AG09319 (cell line): Measurements from ENCODE around the gene NDUFV1.

ENCODE experiments used
- DNase-seq: peaks from one replicate; pipeline ENCODE4 v3.0.0-alpha.2; 2010; ENCODE audit warnings: low read depth; ENCODE audit errors: extremely low read depth
- TF ChIP-seq, protein P1 (sequence below): IDR thresholded peaks from 2 replicates; pipeline ENCODE4 v1.5.1; 2011; ENCODE audit warnings: low read depth, mild to moderate bottlenecking, inconsistent platforms, low read length, moderate library complexity

Gene NDUFV1

DNA sequence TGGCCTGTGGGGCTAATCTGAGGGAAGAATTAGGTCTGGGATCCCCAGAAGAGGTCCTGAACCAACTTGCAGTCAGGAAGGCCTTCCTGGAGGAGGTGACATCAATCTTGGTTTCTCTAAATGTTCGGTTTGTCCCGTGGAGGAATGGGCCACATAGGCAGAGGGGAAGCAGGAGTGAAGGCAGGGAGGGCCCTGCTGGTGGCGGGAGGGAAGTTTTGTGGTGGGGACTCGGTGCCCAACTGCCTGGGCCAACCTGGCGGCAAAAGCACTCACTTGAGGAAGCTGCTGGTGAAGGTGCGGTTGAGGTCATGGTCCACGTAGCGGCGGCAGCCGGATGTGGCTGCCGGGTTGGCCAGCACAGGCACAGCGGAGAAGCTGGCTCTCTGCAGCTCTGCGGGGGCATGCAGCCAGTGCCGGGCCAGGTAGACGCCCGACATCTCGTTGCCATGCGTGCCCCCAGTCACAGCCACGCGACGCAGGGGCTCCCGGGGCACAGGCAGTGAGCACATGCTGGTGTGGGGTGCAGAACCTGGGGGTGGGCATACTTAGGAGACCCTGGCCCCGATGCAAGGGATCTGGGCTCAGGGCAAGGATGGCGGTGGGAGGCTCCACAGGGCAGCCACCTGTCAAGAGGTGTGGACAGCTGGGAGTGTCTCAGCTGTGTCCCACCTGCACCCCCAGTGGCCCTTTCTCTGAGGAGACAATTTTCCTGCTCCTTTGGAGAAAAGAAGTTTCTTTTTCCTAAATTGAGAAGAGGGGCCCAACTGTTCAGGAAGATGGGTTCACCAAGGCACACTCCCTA lies 40.0 kb downstream of the NDUFV1 start:
- no peak for DNase-seq
- TF ChIP-seq, protein P1, sequence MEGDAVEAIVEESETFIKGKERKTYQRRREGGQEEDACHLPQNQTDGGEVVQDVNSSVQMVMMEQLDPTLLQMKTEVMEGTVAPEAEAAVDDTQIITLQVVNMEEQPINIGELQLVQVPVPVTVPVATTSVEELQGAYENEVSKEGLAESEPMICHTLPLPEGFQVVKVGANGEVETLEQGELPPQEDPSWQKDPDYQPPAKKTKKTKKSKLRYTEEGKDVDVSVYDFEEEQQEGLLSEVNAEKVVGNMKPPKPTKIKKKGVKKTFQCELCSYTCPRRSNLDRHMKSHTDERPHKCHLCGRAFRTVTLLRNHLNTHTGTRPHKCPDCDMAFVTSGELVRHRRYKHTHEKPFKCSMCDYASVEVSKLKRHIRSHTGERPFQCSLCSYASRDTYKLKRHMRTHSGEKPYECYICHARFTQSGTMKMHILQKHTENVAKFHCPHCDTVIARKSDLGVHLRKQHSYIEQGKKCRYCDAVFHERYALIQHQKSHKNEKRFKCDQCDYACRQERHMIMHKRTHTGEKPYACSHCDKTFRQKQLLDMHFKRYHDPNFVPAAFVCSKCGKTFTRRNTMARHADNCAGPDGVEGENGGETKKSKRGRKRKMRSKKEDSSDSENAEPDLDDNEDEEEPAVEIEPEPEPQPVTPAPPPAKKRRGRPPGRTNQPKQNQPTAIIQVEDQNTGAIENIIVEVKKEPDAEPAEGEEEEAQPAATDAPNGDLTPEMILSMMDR: no peak

DNA sequence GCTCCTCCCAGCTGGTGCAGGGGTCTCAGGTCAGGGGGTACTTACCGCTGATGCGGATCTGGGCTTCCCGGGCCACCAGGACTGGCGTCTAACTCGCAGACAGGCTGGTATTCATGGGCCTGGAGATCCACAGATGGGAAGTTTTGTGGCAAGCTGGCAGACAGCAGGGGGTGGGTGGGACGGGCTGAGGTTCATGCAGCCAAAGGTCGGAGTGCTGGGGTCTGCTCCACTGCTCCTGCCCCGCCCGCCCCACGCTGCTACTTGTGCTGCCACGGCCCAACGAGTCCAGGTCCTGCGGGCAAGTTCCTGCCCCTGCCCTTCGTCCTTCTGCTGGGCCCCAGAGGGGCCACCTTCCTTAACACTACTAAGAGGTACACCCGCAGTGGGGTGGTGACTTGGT lies 40.7 kb downstream of the NDUFV1 start:
- DNase-seq: no peak

DNA sequence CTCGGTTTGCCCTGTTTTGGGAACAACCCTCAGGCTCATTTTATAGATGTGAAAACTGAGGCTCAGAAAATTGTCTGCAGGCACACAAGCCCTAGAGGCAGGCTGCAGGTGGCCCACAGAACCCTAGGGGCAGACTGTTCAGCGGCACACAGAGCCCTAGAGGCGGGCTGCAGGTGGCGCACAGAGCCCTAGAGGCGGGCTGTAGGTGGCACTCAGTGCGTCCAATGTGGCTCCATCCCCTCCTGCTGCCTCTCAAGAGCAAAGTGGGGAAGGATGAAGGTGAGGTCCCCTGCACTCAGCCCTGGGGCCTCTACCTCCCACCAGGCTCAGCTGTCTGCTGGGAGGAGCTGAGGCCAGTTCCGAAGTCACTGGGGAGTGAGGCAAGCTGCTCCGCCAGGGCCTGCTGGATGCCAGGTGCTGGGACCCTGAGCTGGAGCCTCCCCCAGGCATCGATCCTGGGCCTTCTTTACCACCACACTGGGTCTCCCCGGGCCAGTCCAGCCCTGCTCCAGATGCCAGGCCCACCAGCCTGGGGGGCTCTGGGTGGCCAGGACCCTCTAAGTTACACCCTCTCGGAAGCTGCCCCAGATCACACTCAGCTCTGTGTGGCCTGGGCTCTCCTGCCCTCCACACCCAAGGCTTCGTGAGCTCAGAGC lies 41.5 kb downstream of the NDUFV1 start:
- no peak for DNase-seq
- TF ChIP-seq, protein P1: no peak

More for the DNA sequence above, 40.7 kb downstream of the NDUFV1 start:
- TF ChIP-seq, protein P1: no peak

DNA sequence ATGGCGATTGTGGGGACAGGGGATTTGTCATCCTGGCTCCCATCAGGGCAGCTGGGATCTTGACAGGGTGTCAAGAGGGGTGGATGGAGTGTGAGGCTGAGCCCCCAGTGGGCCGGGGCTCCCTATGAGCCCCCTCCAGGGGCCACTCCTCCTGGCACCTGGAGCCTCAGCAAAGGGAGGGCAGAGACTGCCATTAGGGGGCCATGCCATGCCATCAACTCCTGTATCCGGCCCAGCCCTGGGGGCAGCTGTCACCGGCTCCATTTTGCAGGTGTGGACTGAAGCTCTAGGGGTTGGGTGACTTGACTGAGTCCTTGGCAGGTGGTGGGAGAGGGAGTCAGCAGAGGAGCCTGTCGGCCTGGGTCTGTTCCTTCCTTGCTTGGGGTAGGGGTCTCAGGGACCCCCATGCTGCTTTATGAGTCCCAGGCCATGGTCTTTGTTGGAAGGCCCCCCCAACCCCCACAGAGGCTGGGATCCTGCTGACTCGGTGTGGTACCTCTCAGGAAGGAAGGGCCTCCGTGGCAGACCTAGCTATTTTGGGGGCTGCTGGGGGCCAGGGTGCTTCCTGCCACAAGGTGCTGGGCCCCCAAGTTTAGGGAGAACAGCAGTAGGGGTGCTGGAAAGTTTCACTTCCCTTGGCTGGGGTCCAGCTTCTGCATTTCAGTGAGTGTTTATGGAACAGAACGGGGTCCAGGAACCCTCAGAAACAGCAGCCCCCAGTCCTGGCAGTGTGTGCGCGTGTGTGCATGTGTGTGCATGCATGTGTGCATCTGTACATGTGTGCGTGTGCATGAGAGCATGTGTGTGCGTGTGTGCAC lies 42.3 kb downstream of the NDUFV1 start:
- TF ChIP-seq, protein P1: no peak
- DNase-seq: no peak

DNA sequence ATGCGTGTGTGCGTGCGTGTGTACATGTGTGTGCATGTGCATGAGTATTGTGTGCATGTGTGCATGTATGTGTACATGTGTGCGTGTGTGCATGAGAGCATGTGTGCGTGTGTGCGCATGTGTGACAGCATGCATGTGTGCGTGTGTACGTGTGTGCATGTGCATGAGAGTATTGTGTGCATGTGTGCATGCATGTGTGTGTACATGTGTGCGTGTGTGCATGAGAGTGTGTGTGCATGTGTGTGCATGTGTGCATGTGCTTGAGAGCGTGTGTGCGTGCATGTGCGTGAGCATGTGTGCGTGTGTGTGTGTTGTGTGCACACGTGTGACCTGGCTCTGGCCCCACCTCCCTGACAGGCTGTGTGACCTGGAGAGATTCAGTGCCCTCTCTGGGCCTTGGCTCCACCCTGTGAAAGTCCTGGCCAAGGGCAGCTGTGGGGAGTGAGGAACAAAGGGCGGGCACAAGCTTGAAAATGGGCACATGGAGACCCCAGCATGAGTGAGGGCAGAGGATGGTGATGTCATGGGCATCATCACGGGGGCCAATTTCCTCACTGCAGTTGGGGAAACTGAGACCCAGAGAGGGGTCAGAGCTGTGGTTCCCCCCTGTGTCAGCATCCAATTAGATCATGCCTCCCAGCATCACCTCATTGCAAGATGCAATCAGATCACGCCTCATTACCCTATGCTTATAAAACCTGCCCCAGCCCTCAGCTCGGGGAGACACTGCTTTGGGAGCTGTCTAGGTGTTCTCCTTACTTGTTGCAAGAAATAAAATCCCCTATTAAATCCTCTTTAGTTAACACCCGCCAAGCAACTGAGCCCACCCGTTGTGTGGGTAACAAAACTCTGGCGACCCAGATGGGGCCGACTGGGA lies 43.1 kb downstream of the NDUFV1 start:
- no peak for DNase-seq
- TF ChIP-seq, protein P1: no peak

DNA sequence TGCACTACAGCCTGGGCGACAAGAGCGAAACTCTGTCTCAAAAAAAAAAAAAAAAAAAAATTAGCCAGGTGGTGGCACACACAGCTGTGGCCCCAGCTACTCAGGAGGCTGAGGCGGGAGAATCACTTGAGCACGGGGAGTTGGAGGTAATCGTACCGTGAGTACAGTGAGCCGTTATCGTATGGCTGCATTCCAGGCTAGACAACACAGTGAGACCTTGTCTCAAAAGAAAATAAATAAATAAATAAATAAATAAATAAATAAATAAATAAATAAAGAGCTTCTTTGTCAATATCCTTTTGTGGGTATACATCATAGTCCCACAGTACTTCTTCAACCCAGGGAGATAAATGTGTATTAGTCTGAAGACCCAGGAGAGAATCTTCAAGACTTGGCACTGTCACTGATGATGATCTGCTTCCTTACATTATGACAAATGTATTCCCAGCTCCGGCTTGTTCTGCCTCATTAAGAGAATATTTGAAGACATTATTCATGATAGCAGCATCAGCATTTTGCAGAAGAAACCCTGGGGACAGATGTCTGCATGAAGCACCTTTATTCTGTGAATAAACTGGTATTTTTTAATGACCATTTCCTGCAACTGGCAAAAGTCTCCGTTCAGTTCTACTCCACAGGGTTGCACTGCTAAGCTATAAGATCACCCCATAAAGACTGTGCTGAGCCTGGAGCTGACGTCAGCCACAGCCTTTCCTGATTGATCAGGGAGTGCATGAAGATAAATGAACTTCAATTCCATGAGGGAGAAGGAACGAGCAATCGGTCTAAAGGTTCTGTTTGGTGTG lies 45.4 kb downstream of the NDUFV1 start:
- TF ChIP-seq, protein P1: no peak
- no peak for DNase-seq
